Measurements from ENCODE around the gene MRPL23. TPM values are rescaled to one million over a fixed set of nuclear protein-coding genes. Genes with fewer than 3 reads are reported as not detected.

The MRPL23 gene
- total RNA-seq, 1 experiment from 2014 or later = 172 TPM

GRCh38 chr11:1967641-1968225, 20.6 kb downstream of the MRPL23 start:
- DNase-seq (ENCODE audit: low read depth, low spot score) = no peak
- in situ Hi-C loops (cut with HindIII; ENCODE audit: low pct_unique_long_range_greater_than_20kb, low sequenced_read_pairs) = no loop called here

- no peak for DNase-seq (ENCODE audit: low read depth, low spot score)
- in situ Hi-C loops (cut with HindIII; ENCODE audit: low pct_unique_long_range_greater_than_20kb, low sequenced_read_pairs) = no loop called here
Measured at GRCh38 chr11:1968454-1969002, 21.4 kb downstream of the MRPL23 start.

DNA sequence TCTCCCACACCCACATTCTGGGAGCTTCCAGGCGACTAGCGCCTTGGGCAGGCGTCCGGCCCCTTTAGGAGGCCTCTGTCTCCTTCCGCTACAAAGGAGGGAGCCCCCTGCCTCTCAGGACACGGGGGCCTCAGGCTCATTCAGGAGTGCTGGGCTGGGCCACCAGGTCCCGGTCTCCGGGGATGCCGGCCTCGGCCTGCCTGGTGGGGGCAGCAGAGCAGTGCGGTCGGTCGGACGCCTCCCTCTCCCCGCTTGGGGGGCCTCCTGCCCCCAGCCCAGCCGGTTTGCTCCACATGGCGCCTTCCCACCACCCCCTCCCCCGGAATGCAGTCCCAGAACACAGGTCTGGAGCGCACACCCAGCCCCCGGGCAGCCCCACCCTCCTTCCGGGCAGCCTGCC, 21.9 kb downstream of the MRPL23 start:
- in situ Hi-C loops (cut with HindIII; ENCODE audit: low pct_unique_long_range_greater_than_20kb, low sequenced_read_pairs) = no loop called here
- no peak for DNase-seq (ENCODE audit: low read depth, low spot score)

- in situ Hi-C loops (cut with HindIII; ENCODE audit: low pct_unique_long_range_greater_than_20kb, low sequenced_read_pairs) = no loop called here
- no peak for DNase-seq (ENCODE audit: low read depth, low spot score)
Measured at GRCh38 chr11:1969776-1970175, 22.6 kb downstream of the MRPL23 start.

GRCh38 chr11:1970956-1971355, 23.8 kb downstream of the MRPL23 start:
- DNase-seq (ENCODE audit: low read depth, low spot score) = no peak
- in situ Hi-C loops (cut with HindIII; ENCODE audit: low pct_unique_long_range_greater_than_20kb, low sequenced_read_pairs) = no loop called here

DNA sequence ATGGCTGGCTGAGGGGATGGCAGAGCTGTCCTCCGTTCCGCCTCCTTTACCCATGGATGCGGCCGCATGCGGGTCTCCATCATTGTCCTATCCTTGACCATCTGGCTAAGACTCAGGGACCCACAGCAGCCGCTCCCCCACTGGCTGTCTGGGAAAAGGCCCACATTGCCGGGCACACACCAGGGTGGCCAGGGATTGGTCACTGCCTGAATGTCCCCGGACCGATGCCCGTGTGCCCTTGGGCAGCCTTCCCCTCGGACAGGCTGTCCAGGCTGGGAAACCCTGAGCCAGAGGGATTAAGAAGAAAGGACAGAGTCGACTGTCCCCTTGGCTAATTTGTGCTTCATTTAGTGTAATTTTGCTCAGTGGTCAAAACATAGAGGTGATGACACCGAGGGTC, 28.1 kb downstream of the MRPL23 start:
- in situ Hi-C loops (cut with HindIII; ENCODE audit: low pct_unique_long_range_greater_than_20kb, low sequenced_read_pairs) = no loop called here
- DNase-seq (ENCODE audit: low read depth, low spot score) = no peak

GRCh38 chr11:1978720-1979473, 31.8 kb downstream of the MRPL23 start:
- no peak for DNase-seq (ENCODE audit: low read depth, low spot score)
- in situ Hi-C loops (cut with HindIII; ENCODE audit: low pct_unique_long_range_greater_than_20kb, low sequenced_read_pairs) = no loop called here

- in situ Hi-C loops (cut with HindIII; ENCODE audit: low pct_unique_long_range_greater_than_20kb, low sequenced_read_pairs) = no loop called here
- no peak for DNase-seq (ENCODE audit: low read depth, low spot score)
Measured at GRCh38 chr11:1979607-1980006, 32.5 kb downstream of the MRPL23 start.

GRCh38 chr11:1982873-1983600, 35.9 kb downstream of the MRPL23 start:
- no peak for DNase-seq (ENCODE audit: low read depth, low spot score)
- in situ Hi-C loops (cut with HindIII; ENCODE audit: low pct_unique_long_range_greater_than_20kb, low sequenced_read_pairs) = no loop called here

GRCh38 chr11:1983601-1983961, 36.4 kb downstream of the MRPL23 start:
- in situ Hi-C loops (cut with HindIII; ENCODE audit: low pct_unique_long_range_greater_than_20kb, low sequenced_read_pairs) = no loop called here
- DNase-seq (ENCODE audit: low read depth, low spot score) = no peak

DNA sequence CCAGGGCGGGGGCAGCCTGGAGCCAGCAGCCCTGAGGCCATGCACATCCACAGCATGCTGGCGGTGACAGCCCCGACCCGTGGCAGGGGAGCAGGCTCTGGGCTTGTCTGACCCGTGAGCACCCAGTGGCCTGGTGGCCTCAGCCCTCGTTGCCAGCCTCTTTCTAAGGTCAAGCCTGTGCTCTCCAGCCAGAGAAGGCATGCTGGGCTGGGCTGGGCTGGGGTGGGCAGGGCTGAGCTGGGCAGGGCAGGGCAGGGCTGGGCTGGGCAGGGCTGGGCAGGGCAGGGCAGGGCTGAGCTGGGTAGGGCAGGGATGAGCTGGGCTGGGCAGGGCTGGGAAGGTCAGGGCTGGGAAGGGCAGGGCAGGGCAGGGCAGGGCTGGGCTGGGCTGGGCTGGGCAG, 39.9 kb downstream of the MRPL23 start:
- in situ Hi-C loops (cut with HindIII; ENCODE audit: low pct_unique_long_range_greater_than_20kb, low sequenced_read_pairs) = no loop called here
- DNase-seq (ENCODE audit: low read depth, low spot score) = no peak

DNA sequence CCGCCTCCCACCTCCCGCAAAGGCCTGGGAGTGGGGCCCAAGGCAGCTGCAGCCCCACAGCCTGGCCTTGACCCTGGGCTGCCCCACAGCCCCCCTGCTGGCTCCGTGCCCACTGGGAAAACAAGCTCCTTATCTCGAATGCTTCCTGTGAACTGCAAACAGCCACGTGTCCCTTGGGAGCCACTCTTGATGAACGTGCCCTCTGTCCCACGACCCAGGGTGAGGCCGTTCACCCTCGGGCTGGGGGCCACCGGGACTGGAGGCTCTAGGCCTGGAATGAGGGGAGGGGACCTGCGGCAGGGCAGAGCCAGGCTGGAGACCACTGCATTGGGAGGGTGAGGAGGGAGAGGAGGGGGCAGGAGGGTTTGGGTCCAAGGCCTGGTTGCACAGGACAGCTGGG, 41.0 kb downstream of the MRPL23 start:
- DNase-seq (ENCODE audit: low read depth, low spot score) = no peak
- in situ Hi-C loops (cut with HindIII; ENCODE audit: low pct_unique_long_range_greater_than_20kb, low sequenced_read_pairs) = no loop called here

- in situ Hi-C loops (cut with HindIII; ENCODE audit: low pct_unique_long_range_greater_than_20kb, low sequenced_read_pairs) = no loop called here
- DNase-seq (ENCODE audit: low read depth, low spot score) = no peak
Measured at GRCh38 chr11:1988667-1989317, 41.7 kb downstream of the MRPL23 start.

GRCh38 chr11:1989953-1990352, 42.8 kb downstream of the MRPL23 start:
- in situ Hi-C loops (cut with HindIII; ENCODE audit: low pct_unique_long_range_greater_than_20kb, low sequenced_read_pairs) = no loop called here

DNA sequence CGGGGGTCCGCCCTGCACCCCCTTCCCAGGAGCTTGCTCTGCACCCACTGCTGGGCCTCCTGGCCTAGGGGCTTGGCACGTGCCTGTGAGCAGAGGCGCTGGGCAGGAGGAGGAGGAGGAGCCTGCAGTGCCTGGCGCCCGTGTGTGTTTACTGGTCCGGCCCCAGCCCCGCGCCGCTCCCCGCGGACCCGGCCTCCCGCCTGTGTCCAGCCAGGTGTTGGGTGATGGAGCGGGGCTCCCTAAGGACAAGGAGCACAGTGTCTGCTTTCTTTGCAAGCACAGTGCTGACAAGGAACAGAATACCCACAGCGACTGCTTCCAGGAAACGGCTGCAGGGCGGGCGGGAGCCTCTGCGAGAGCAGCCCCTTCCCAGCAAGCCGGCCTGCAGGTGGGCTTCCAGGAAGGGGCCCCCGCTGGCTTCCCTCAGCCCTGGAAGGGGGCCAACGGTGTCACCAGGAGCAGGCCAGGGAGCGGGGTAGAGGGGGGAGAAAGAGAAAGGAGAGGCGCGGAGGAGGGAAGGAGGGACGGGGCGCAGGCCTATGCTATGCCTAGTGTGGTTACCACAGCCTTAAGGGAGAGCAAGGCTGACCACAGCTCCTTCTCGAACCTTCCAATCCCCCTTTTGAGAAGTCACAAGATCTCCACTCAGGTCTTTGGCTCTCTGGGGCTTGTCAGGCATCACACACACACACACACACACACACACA, 43.9 kb downstream of the MRPL23 start:
- no peak for DNase-seq (ENCODE audit: low read depth, low spot score)
- in situ Hi-C loops (cut with HindIII; ENCODE audit: low pct_unique_long_range_greater_than_20kb, low sequenced_read_pairs) = no loop called here

More at GRCh38 chr11:1989953-1990352, 42.8 kb downstream of the MRPL23 start:
- DNase-seq (ENCODE audit: low read depth, low spot score) = no peak

DNA sequence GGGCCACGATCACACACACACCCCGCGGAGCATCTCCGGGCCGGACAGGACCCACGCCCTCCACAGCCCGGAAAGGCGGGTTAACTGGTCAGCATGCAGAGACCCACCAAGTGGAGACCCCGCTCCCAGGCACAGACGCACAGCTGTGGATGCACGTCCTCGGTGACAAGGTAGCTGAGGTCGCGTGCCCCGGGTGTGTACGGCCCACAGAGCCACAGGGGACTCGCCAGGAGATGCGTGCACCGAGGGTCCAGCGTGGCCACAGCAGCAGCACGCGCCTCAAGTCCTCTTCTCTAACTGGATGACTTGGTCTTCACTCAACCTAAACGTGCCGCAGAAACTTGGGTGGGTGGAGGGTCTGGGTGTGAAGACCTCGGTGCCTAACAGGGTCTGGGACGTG, 45.0 kb downstream of the MRPL23 start:
- no peak for DNase-seq (ENCODE audit: low read depth, low spot score)
- in situ Hi-C loops (cut with HindIII; ENCODE audit: low pct_unique_long_range_greater_than_20kb, low sequenced_read_pairs) = no loop called here

- in situ Hi-C loops (cut with HindIII; ENCODE audit: low pct_unique_long_range_greater_than_20kb, low sequenced_read_pairs) = no loop called here
- no peak for DNase-seq (ENCODE audit: low read depth, low spot score)
Measured at GRCh38 chr11:1994121-1994520, 47.0 kb downstream of the MRPL23 start.

DNA sequence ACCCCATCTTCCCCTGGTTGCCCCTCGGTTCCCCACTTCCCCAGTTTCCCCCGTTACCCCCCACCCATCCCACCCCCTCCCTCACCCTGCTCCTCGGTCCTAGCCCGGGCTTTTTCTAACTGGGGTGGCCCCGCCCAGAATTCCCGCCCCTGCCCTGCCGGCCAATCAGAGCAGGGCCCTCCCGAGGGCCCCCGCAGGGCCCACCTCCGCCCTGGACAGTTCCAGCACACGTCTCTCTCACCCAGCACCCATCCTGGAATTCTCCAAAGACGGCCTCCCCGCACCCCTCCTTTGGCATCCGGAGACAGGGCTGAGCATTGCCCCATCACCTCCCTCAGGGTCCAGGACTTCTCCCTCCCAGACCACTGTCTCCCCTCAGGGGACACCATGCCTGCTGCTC, 50.6 kb downstream of the MRPL23 start, which contains the start of gene H19:
H19 (minus strand) TSS at position 88 of the 400 bp plus-strand sequence.
- no peak for DNase-seq (ENCODE audit: low read depth, low spot score)

More for the DNA sequence above, 50.6 kb downstream of the MRPL23 start, which contains the start of gene H19:
- in situ Hi-C loops (cut with HindIII; ENCODE audit: low pct_unique_long_range_greater_than_20kb, low sequenced_read_pairs) = no loop called here
